ENCODE results near the gene EPS8L3.
"Not testable (repeated sequence)": the region's sequence is repeated elsewhere in the genome, so short reads cannot be mapped to it uniquely, and the experiment has no call there.

The EPS8L3 gene

GRCh38 chr1:109711593-109712320 is 52.0 kb downstream of the EPS8L3 start, which contains the start of gene GSTM5:
GSTM5 (plus strand) TSS chr1:109712251; CDS start chr1:109712313, 62 bp downstream.
- DNase-seq (ENCODE audit: low read depth in 2 of 2) = not testable (repeated sequence)

GRCh38 chr1:109709822-109710221 is 53.9 kb downstream of the EPS8L3 start:
- not testable (repeated sequence) for DNase-seq (ENCODE audit: low read depth in 2 of 2)

- DNase-seq (ENCODE audit: low read depth in 2 of 2) = not testable (repeated sequence)
Measured at GRCh38 chr1:109708949-109709348, 54.8 kb downstream of the EPS8L3 start.

- DNase-seq (ENCODE audit: low read depth in 2 of 2) = no peak
Measured at GRCh38 chr1:109705411-109705810, 58.3 kb downstream of the EPS8L3 start.

- no peak for DNase-seq (ENCODE audit: low read depth in 2 of 2)
Measured at GRCh38 chr1:109704173-109704572, 59.5 kb downstream of the EPS8L3 start.

GRCh38 chr1:109702940-109703339 is 60.8 kb downstream of the EPS8L3 start:
- DNase-seq (ENCODE audit: low read depth in 2 of 2) = not testable (repeated sequence)
